Stimulated activated CD4-positive, alpha-beta T cell treated with anti-CD3 and anti-CD28 coated beads, TNF-alpha, amount 100 ng/mL, for 1 hour (primary cell): ENCODE results near the gene PRKCA.

Source experiments
- DNase-seq, 3 donors: peaks; one replicate each; pipeline ENCODE4 v3.0.0-alpha.2; 2020; ENCODE audit warnings: low read depth in 3 of 3, low spot score in 1 of 3

The PRKCA gene

GRCh38 chr17:66783656-66784381 lies 481.4 kb downstream of the PRKCA start:
- no peak for DNase-seq

GRCh38 chr17:66784621-66785364 lies 482.4 kb downstream of the PRKCA start:
- no peak for DNase-seq

GRCh38 chr17:66786107-66786506 lies 483.7 kb downstream of the PRKCA start:
- DNase-seq: no peak

- DNase-seq: no peak
Measured at GRCh38 chr17:66787914-66788313, 485.5 kb downstream of the PRKCA start.

- no peak for DNase-seq
Measured at GRCh38 chr17:66789093-66789492, 486.7 kb downstream of the PRKCA start.

GRCh38 chr17:66789961-66790437 lies 487.6 kb downstream of the PRKCA start:
- DNase-seq: no peak

GRCh38 chr17:66790501-66791061 lies 488.2 kb downstream of the PRKCA start:
- no peak for DNase-seq

- DNase-seq: no peak
Measured at GRCh38 chr17:66791347-66791746, 488.9 kb downstream of the PRKCA start.

- DNase-seq: no peak
Measured at GRCh38 chr17:66793814-66794213, 491.4 kb downstream of the PRKCA start.

- no peak for DNase-seq
Measured at GRCh38 chr17:66795486-66795885, 493.1 kb downstream of the PRKCA start.

GRCh38 chr17:66799849-66800537 lies 497.6 kb downstream of the PRKCA start:
- no peak for DNase-seq

GRCh38 chr17:66803474-66803951 lies 501.1 kb downstream of the PRKCA start:
- DNase-seq: no peak

- DNase-seq: no peak
Measured at GRCh38 chr17:66805567-66805966, 503.2 kb downstream of the PRKCA start.

- no peak for DNase-seq
Measured at GRCh38 chr17:66807182-66807581, 504.8 kb downstream of the PRKCA start.

- no peak for DNase-seq
Measured at GRCh38 chr17:66809408-66809807, 507.0 kb downstream of the PRKCA start.

GRCh38 chr17:66810951-66811682 lies 508.7 kb downstream of the PRKCA start:
- no peak for DNase-seq

- no peak for DNase-seq
Measured at GRCh38 chr17:66811683-66812054, 509.3 kb downstream of the PRKCA start.

- no peak for DNase-seq
Measured at GRCh38 chr17:66812571-66812970, 510.2 kb downstream of the PRKCA start.

GRCh38 chr17:66813296-66813695 lies 510.9 kb downstream of the PRKCA start:
- no peak for DNase-seq

- no peak for DNase-seq
Measured at GRCh38 chr17:66814026-66814425, 511.6 kb downstream of the PRKCA start.

- DNase-seq: no peak
Measured at GRCh38 chr17:66814570-66814969, 512.2 kb downstream of the PRKCA start.
